ENCODE results near the gene FBXL17.

Gene FBXL17

DNA sequence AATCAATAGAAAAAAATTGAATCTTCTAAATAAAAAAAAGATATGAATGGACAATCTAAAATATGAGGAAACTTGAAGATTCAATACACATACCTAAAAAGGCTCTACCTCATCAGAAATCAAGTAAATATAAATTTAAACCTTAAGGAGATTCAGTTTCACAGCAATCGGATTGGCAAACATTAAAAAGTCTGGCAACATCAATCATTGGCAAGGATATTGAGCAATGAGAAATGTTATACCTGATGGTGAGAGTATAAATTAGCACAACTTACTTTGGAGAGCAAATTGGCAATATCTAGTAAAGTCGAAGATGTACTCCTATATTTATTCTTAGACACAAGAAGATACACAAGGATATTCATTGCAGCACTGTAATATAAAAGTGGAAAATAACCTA, 436.8 kb downstream of the FBXL17 start:
- FAIRE-seq = no peak

DNA sequence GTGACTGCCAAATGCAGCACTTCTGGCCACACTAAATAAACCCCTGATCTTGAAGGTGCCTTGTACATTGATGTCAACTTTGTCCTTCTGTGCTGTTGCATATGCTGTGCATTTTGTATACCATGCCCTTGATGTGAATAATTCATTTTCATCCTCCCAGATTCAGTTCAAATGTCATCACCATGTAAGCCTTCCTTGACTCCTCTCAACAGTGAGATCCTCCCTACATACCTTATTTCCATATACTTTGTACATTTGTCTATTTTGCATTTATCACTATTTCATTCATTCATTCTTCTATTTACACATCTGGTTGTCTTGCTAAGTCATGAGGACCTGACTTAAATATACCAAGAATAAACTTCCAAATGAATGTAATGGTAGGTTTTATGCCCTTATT, 438.0 kb downstream of the FBXL17 start:
- FAIRE-seq = no peak

DNA sequence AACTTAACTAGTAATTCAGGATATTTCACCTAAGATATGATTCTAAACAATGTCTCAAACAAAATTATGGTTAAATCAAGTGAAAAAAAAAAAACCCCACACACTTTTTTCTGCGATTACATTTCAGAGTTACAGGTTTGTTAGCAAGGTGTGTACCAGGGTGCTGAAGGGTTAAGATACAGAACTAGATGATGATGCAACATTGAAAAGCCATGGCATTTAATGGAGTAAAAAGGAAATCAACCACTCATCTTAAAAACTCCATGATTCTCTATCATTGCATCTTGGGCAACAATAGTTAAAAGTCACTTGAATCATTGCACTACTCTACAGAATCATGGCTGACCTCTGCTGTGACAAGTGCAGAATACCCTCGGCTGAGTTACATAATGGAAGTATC, 440.9 kb downstream of the FBXL17 start:
- FAIRE-seq = no peak

DNA sequence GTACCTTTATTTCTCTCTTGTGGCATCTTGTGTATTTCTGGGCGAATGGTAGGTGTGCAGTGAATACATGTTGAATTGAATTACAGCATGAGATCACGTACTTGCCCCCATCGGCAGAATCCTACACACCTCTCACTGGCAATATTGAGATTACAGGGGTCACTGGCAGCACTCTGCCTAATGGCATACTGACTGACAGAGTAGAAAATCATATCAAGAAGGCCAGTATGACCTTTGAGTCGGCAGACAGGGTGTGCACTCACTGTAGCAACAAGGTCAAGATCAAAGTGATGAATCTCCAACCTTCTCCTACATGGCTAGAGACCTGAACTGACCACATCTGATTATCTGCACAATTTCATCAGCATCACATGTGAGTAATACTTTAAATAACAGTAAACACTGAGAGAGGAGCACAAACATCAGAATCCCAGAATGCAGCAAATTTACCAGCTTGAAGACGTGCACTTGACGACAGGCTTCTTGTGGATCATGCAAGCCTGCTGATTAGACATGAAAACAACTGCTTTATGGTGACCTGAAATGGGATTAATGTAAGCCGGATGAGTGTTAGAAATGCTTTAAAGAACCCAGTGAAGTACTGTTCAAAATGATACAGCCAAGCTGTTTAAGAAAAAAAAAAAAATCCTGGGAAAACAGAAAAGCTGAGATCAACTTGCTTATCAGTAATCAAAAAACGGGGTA, 444.1 kb downstream of the FBXL17 start:
- no peak for FAIRE-seq

DNA sequence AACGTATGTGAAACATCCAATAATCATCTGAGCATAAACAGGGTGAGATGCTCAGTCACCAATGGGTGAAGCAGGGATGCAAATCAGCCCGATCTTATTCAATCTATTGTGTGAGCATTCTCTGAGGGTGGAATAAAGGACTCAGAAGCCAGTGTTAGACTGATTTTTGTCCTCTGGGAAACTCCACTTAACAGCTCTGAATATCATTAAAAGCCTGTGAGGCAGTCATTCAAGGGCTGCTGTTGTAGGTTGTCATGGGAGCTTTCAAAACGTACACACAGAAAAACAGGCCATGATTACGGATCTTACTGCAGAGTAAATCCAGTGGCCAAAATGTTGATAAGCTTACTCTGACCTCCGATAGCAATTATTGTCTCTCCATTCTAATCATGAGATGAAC, 444.7 kb downstream of the FBXL17 start:
- no peak for FAIRE-seq

DNA sequence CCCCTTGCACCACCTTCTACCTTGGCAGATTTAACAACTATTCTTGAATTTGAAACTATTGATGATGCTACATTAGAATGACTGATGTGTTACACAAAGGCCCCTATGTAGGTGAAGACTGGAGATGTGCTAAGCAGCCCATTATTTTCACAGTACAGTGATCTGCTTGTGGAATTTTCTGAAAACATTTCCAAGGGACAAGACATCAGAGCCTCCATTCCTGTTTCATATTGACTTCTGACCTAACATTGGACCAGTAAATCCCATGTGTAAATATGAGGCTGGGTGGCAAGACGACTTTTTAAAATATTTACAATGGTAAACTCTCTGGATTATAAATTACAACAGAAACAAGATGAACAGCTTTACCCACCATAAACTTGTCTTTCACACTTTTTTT, 445.4 kb downstream of the FBXL17 start:
- FAIRE-seq = no peak

DNA sequence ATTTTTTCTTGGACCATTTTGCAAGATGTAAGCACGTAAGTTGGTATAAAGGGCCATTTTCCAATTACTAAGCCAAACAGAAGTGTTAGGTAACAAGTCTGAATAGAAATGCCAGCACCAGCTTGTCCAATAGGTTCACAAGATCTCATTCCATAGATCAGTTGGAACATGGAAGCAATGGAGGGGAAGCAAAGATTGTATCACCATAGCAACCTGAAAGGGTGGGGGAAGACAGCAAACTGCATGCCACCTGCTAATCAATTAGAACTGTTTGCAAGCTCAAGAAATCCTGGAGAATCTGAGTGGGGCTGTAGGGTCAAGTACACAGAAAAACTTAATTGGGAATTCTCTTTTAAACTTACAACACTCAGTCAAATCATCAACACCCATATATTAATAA, 446.3 kb downstream of the FBXL17 start:
- FAIRE-seq = no peak

DNA sequence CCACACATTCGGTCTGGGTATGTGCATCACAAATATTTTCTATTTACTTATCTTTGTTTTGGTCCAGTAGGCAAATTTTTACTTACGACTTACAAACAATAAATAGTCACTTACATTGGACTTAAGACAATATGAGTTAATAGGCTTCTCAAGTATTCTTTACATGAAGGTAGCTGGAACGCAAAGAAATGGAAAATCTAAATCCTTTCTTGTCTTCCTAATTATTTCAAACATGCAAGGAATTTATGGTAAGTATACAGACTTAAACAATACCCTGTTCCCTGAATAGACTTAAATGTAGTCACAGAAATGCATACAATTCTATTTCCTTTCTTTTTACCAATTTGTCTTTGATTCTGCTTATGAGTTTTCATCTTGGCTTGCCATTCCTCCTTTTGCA, 448.6 kb downstream of the FBXL17 start:
- no peak for FAIRE-seq

DNA sequence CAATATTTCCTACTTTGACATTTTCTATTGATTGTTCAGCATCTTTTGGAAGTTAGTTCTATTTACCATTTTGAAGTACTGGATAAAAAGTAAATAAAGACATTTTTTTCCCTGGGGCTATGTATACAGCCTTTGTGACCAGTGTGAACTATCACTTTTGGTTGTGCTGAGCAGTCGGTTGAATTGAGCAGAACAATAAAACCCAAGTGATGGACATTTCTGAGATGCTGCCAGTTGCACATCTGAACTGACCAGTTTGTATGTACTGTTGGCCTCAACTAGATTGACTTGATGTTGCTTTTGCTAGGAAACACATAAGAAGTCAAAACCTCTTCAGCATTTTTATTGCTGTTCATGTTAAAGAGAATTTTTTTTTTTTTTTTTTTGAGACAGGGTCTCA, 451.0 kb downstream of the FBXL17 start:
- FAIRE-seq = no peak

DNA sequence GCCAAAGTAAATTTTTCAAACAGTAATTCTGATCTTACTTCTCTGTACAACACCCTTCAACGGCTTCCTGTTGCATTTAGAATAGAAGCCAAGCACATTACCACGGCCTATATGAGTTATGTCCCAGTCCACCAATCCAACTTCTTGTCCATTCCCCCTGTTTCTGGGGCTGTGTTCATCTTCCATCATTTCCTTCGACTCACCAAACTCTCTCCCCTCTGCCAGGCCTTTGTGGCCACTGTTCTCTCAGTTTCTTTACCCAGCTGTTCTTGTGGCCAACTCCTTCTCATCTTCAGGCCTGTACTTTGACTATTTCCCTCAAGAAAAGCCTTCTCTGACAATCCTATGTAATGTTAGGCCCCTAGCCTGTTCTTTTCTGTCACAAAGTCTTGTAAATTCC, 451.8 kb downstream of the FBXL17 start:
- no peak for FAIRE-seq

DNA sequence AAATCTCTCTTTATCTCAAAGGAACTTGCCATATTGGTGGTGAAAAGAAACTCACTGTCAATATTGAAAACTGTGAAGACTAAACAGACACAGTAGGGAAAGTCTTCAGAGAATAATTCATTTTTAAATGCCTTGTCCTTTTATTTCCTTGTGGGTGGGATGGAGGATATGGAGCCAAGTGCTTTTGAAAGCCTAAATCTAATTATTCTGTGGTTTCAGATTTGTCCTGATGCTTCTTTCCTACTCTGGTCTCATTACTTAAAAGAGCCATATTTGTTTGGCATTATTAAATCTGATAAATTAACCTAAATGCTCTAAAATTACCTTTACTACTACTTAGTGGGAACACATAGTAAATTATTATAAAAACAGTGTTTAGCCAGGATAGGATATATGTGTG, 452.8 kb downstream of the FBXL17 start:
- no peak for FAIRE-seq

DNA sequence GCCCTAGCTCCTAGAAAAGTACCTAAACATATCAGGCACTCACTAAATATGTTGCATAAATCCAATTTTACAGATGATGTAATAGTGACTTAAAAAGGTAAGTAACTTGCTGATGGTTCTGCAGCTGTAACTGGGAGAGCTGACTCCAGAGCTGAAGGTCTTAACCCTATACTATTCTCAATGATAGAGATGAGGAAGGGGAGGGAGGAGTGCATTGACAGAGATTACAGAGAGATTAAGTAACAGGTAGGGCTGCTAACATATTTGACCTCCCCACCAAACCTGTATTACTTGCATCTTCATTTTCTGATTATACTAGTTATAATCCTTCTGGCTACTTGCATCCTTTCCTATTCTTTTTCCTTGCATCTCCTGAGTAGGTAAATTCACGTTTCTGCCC, 455.8 kb downstream of the FBXL17 start:
- no peak for FAIRE-seq

DNA sequence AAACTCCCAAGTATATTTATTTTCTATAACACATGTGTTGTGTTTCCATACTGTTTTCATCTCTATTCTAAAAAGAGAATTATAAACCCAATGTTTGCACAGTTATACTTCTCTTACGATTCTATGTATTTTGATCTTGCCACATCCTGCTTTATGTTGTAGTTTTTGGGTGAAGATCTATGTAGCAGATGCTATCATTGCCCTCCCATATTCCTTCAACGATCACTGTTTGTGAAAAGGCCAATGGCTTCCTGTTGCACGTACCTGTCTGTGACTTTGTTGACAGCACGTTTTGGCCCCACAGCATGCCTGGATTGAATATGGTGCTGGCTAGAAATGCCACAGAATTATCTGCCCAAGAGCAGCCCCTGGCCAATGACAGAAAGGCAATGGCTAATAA, 456.7 kb downstream of the FBXL17 start:
- no peak for FAIRE-seq

DNA sequence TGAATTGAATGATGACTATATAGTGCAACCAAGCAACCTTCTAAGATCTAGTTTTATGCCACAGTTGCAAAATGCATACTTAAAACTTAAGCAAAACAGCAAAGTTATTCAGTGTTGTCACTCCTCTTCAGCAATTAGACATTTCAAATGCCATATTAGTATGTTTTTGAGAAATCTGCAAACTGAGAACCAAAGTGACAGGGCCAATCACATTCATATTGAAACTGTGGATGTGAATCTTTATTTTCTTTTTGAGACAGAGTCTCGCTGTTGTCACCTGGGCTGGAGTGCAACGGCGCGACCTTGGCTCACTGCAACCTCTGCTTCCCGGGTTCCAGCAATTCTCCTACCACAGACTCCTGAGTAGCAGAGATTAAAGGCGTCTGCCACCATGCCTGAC, 461.9 kb downstream of the FBXL17 start:
- no peak for FAIRE-seq

DNA sequence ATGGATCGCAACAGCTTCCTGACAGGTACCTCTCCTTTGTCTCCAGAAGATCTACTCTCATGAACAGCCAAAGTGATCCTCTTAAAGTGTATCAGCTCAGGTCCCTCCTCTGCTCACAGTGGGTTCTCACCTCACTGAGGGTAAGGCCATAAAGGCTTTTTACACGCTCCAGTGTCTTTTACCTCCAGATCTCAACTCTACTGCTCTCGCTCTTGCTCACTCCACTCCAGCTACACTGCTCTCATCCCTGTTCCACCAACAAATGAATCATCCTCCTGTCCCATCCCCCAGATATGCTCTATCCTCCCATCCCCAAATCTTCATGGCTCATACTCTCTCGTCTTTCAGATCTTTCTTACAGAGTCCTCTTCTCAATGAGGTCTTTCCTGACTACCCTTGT, 462.5 kb downstream of the FBXL17 start:
- no peak for FAIRE-seq

DNA sequence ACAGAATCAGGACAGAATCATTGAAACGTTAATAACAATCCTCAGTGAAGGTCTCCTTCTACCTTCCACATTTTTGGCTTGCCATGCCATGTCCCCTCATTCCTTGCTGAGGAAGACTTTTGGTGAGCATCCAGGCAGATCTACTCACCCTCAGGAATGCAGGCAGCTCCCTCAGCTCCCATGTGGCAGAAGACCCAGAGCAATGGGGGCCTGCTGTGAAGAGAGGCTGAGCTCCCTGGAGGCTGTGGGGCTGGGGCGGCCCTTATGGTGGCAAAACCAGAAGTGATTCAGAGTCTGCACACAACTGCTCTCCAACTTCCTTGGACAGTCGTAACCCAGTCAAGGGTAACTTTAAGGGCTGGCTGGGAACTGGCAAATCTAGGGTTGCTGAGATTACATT, 463.9 kb downstream of the FBXL17 start:
- no peak for FAIRE-seq

DNA sequence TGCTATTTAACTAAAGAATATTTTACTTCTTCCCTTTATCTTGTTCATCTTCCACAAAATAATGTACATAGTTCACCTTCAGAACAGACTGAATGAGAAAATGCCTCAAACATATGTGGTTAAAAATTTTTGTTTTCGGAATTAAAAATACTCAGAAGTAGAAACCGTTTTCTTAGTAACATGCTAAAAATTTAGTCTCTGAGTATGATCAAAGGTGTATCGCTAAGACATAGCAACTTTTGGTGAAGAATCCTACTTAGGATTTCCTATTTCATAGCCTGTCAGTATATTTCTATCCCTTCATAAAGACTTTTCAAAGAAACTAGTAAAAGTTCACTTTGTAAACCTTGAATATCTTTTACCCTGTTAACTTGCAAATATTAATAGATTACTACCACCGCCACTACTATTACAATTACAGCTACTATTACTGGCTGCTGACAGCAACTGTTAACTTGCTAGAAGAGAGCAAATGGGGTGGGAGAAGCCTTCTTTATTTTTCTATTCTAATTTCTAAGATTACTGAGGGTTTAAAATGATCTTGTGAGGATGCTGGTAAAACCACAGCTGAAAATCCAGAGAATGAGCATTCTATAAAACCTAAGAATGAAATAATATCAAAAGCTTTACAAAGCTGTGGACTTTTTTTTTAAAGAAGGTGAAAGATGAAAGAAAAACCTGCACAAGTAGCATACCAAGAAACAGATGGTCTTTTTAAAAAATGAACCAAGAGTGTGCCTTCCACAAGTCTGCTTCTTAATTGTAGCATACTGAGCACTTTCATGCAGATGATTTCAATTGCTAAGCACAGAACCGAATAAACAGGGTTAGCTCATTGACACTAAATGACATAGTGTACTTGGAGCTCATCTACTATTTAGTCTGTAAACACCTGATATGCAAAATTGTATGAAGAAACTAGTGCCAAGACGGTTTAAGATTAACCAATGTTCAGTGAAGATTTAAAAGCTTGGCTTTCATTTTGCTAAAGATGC, 464.9 kb downstream of the FBXL17 start:
- no peak for FAIRE-seq

DNA sequence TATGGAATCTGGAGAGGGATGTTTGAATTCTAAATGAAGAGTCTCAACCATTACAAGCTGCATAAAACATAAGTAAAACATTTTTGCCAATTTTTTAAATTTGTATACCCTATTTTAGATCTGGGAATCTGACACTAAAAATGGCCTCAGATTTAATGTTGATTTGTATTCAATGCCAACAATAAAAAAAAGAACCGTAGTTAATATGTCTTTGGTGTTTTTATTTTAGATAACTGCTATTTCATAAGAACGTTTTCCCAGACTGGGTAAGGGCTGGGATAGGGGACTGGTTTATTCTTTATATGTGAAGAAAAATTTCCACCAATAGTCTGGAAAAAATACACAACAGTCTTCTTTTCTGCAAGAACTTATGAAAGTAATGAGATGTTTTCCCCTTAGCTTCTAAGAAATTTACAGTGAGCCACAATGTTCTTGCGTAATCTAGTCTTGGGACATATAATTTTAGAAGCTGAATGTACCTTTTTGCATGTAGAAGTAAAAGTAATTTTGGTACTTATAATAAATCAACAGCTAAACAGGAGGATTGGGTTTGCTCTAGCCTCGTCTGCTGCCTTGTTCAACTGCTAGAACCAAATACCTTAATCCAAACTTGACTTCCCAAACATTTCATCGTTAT, 466.6 kb downstream of the FBXL17 start:
- no peak for FAIRE-seq

DNA sequence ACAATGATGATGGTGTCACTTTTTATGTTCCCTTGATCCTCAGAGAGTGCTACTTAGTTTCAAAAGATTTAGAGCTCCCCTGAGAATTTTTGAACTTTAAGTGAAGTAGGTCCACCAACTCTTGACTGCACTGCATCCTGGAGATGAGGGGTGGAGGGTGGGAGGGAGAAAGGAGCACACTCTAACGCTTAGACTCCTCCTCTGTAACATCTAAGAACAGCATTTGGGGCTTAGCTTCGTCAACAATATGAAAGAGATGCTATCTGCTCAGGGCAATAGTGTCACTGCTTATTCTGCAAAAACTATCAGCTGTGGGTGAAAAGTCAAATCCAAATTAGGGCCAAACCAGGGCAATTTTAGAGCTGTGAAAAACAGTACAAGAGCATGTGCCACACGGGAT, 468.4 kb downstream of the FBXL17 start:
- no peak for FAIRE-seq

DNA sequence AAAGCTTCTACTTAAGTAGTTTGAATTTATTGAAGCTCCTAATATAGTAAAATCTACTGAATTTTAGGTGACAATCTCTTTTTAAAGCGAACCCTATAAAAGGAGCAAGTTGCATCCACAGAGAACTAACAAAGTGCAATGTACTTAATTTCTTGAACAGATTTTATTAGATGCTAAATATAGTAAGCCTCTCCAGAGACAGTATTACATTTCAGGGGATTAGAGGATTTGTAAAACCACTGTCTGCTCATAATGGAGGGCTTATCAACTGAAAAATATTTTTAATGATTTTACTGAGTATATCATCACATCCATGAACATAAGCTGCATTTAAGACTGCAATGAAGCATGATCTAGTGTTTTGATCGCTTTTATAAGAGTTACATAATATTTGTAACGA, 481.2 kb downstream of the FBXL17 start:
- no peak for FAIRE-seq

DNA sequence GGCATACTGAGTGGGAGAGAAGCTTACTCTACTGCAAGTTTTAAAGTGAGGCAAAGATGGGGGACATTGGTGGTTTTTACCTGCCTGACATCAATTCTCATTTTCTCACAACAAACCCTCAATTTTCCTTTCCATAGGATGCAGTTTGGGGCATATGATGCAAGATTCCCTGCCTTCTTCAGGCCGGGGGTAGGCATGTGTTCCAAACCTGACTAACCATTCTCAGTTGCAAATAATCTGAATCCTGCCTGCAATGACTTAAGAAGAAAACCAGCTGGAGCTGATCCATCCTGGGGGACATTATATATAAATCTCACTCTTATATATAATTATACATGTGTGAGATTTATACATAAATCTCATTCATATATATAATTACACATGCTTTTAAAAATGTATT, 487.5 kb downstream of the FBXL17 start:
- no peak for FAIRE-seq

DNA sequence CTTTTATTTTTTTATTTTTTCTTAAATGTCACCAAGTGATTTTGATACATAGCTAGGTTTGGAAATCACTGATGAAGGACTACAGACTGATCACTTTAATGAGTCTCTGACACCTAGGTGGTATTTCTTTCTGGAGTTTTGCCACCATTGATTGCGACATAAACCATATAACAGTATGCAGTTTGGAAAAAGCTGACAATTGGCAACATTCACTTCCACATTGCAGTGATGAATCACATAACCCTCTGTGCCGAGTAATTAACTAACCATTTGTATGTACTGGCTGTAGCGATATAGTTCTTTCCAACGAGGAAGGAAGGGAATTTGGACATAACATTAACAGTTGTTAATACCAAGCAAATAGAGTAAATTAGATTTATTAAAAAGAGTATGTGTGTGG, 488.3 kb downstream of the FBXL17 start:
- FAIRE-seq = no peak

DNA sequence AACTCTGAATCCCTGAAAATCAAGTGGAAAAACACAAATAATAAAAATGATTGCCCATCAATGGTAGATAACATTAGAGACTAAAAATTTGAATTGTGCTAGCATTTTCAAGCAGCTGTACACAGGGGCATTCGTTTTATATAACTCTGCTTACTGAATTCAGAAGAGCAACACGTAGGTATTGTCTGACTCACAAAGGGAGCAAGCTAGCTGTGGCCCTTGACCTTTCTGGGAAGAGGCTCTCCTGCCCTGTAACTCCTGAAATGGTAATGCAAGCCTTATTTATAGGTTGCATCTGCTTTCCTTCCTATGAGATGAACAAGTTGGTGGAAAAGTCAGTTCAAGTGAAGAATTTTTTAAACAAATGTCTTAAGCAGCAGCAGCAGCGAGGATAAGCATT, 492.5 kb downstream of the FBXL17 start:
- no peak for FAIRE-seq

DNA sequence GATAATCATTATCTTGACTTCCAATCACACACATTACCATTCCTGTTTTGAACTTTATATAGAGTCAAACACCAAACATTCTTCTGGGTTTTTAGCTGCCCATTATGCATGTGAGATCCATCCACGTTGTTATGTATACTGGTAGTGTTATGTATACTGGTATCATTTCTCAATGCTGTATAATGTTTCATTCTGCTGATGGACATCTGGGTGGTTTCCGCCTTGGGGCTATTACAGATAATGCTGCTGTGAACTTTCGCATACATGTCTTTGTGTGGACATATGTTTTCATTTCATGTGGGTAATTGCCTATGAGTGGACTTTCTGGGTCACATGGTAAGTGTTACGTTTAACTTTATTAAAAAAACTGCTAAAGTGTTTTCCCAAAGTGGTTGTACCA, 493.4 kb downstream of the FBXL17 start:
- FAIRE-seq = no peak

Measured in A204.1 (cell line).